ENCODE data around the gene AFF3.

- no peak for TF ChIP-seq CTCF (IDR thresholded peaks at IDR 0.05)
- TF ChIP-seq POLR2AphosphoS5 (IDR thresholded peaks at IDR 0.05), result no peak
Measured at GRCh38 chr2:99802734-99803133, 339.7 kb downstream of the AFF3 start.
